ENCODE data around the gene CD2. TPM values are rescaled to one million over a fixed set of nuclear protein-coding genes. Genes with fewer than 3 reads are reported as not detected.

The CD2 gene
- total and polyA plus RNA-seq, 2 experiments from 2014 or later, result not detected

DNA sequence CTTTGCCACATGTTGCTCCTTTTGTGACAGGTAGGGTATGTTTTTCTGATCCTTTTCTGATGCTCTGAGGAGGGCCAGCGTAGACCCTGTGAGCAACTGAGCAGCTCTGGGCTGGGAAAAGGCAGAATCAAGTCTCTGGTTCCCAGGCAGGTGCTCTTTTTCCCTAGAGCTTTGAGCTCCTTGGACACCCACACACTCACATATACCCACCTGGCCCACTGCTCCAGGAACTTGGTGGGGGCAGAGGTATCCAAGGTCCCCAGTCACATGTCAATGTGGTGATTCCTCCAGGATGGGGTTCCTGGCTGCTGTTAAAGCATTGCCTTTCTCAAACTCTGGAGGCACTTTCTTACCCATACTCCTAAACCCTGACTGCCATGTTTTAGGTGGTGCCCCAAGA, 5.4 kb downstream of the CD2 start:
- Histone ChIP-seq H3K9me3 (ENCODE audit: low read depth) (no peaks in the 10 kb centered on the region), H3K4me3 (no peak overlapping the region), H3K4me1 (ENCODE audit: low read depth) (peaks cover 4% of the 10 kb centered on the region), H3K36me3 (no peaks in the 10 kb centered on the region), H3K27me3 (no peaks in the 10 kb centered on the region), H3K27ac (no peak overlapping the region)
- no peak for TF ChIP-seq CTCF (IDR thresholded peaks at IDR 0.05; ENCODE audit: low read depth, low read length)
- DNase-seq (ENCODE audit: low read depth in 1 of 2, low spot score in 1 of 2), result no peak

GRCh38 chr1:116760487-116760886, 6.3 kb downstream of the CD2 start:
- H3K4me3 ChIP-seq, result no peak overlapping the region
- DNase-seq (ENCODE audit: low read depth in 1 of 2, low spot score in 1 of 2), result no peak
- no peak overlapping the region for H3K27ac ChIP-seq
- peaks cover 4% of the 10 kb centered on the region for H3K4me1 ChIP-seq (ENCODE audit: low read depth)
- no peaks in the 10 kb centered on the region for H3K36me3 ChIP-seq
- TF ChIP-seq CTCF (IDR thresholded peaks at IDR 0.05; ENCODE audit: low read depth, low read length), result no peak
- no peaks in the 10 kb centered on the region for H3K9me3 ChIP-seq (ENCODE audit: low read depth)
- no peaks in the 10 kb centered on the region for H3K27me3 ChIP-seq

DNA sequence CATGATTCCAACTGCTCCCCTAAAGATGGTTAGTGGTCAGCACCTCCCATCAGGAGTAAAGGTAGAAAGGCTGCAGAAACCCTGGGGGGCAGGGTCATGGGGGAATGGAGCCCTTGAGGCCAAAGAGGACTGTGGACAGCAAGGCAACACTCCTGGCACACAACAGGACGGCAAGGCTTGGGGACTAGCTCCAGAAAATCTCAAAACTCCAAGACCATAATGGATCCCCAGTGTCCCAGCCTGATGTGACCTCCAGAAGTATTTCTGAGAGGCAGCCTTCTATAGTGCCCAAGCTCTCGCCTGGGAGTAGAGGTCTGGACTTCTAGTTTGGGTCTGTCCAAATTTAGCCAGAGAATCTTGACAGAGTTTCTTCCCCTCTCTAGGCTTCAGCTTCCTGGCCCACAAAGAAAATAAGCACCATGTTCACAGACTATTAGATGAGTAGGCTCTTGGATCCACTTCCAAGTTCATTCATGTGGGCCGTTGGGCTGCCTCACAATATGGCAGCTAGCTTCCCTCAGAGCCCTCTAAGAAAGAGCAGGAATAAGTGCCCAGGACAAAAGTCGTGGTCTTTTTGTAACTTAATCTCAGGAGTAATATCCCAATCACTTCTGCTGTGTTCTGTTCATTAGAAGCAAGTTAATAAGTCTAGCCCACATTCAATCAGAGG, 6.9 kb downstream of the CD2 start:
- Histone ChIP-seq H3K4me1 (ENCODE audit: low read depth) (peaks cover 4% of the 10 kb centered on the region), H3K9me3 (ENCODE audit: low read depth) (no peaks in the 10 kb centered on the region), H3K27me3 (no peaks in the 10 kb centered on the region), H3K27ac (no peak overlapping the region), H3K36me3 (no peaks in the 10 kb centered on the region), H3K4me3 (no peak overlapping the region)
- no peak for DNase-seq (ENCODE audit: low read depth in 1 of 2, low spot score in 1 of 2)
- TF ChIP-seq CTCF (IDR thresholded peaks at IDR 0.05; ENCODE audit: low read depth, low read length), result no peak

- Histone ChIP-seq H3K9me3 (ENCODE audit: low read depth) (no peaks in the 10 kb centered on the region), H3K4me3 (no peak overlapping the region), H3K27me3 (no peaks in the 10 kb centered on the region), H3K4me1 (ENCODE audit: low read depth) (peaks cover 4% of the 10 kb centered on the region), H3K27ac (no peak overlapping the region), H3K36me3 (no peaks in the 10 kb centered on the region)
- DNase-seq (ENCODE audit: low read depth in 1 of 2, low spot score in 1 of 2), result no peak
- no peak for TF ChIP-seq CTCF (IDR thresholded peaks at IDR 0.05; ENCODE audit: low read depth, low read length)
Observed at GRCh38 chr1:116762281-116762680, 8.1 kb downstream of the CD2 start.

GRCh38 chr1:116762781-116763115, 8.5 kb downstream of the CD2 start:
- no peak overlapping the region for H3K4me3 ChIP-seq
- no peaks in the 10 kb centered on the region for H3K9me3 ChIP-seq (ENCODE audit: low read depth)
- no peaks in the 10 kb centered on the region for H3K27me3 ChIP-seq
- peaks cover 4% of the 10 kb centered on the region for H3K4me1 ChIP-seq (ENCODE audit: low read depth)
- no peaks in the 10 kb centered on the region for H3K36me3 ChIP-seq
- no peak for TF ChIP-seq CTCF (IDR thresholded peaks at IDR 0.05; ENCODE audit: low read depth, low read length)
- H3K27ac ChIP-seq, result no peak overlapping the region
- DNase-seq (ENCODE audit: low read depth in 1 of 2, low spot score in 1 of 2), result no peak
